Gastroesophageal sphincter (tissue), 4 donors: ENCODE results near the gene NPW. TPM values are rescaled to one million over a fixed set of nuclear protein-coding genes. Genes with fewer than 3 reads are reported as not detected.

Experiments used
- ATAC-seq: fragments of 150-250 bp; one replicate; pipeline ENCODE4 v1.9.1; 2016; ENCODE audit warnings: mild to moderate bottlenecking, moderate library complexity
- H3K27ac ChIP-seq, 4 donors: fragments of 200-600 bp; sonication (generic) in 3 of 4; 1 replicate in 3 of 4; 2 replicates in 1 of 4; pipeline ENCODE4 v1.5.1; 2016 to 2019
- H3K27me3 ChIP-seq: fragments of 200-600 bp; sonication (generic); one replicate; pipeline ENCODE4 v1.5.1; 2019
- H3K36me3 ChIP-seq, 2 donors: fragments of 200-600 bp; sonication (generic); one replicate each; pipeline ENCODE4 v1.5.1; 2019; ENCODE audit warnings: control low read depth in 1 of 2
- H3K4me1 ChIP-seq, 3 donors: fragments of 200-600 bp; sonication (generic); 1 replicate in 2 of 3; 2 replicates in 1 of 3; pipeline ENCODE4 v1.5.1; 2016 to 2019; ENCODE audit warnings: control low read depth in 2 of 3
- H3K4me3 ChIP-seq, 2 donors: fragments of 200-600 bp; sonication (generic); one replicate each; pipeline ENCODE4 v1.5.1; 2019; ENCODE audit warnings: mild to moderate bottlenecking in 1 of 2, moderate library complexity in 1 of 2
- H3K9me3 ChIP-seq, 3 donors: fragments of 200-600 bp; sonication (generic); one replicate each; pipeline ENCODE4 v1.5.1; 2017 to 2019; ENCODE audit warnings: control low read depth in 2 of 3
- EP300 ChIP-seq: sonication (generic); formaldehyde crosslinking; IDR thresholded peaks from one replicate; pipeline ENCODE4 v1.6.1; 2017; ENCODE audit warnings: antibody characterized with exemption, mild to moderate bottlenecking
- POLR2A ChIP-seq, 2 donors: fragments of 450-650 bp; IDR thresholded peaks; one replicate each; pipeline ENCODE4 v1.6.1; 2017; ENCODE audit warnings: antibody characterized with exemption in 2 of 2, mild to moderate bottlenecking in 2 of 2, moderate library complexity in 1 of 2
- POLR2AphosphoS5 ChIP-seq: sonication (generic); formaldehyde crosslinking; IDR thresholded peaks from one replicate; pipeline ENCODE4 v1.6.1; 2017; ENCODE audit warnings: antibody characterized with exemption
- WGBS, 2 donors: methylation state at CpG; one replicate each; pipeline ENCODE4 v1.1.5; 2018; ENCODE audit warnings: low coverage in 1 of 2; 5-methylcytosine and 5-hydroxymethylcytosine counted together
- total RNA-seq, 4 donors: library from RNA; depleted of rRNA; stranded (reverse); fragments of >200 nt; gene quantifications; one replicate each; pipeline ENCODE4 v1.1.0, GENCODE V29; 2016
- TF ChIP-seq, protein P1 (sequence below), 4 experiments: fragments of 200-600 bp in 2 of 4; fragments of 450-650 bp in 2 of 4; sonication (generic) in 1 of 4; IDR thresholded peaks; one replicate each; pipeline ENCODE4 v1.5.1; 2017 to 2019; ENCODE audit warnings: antibody characterized with exemption in 4 of 4, mild to moderate bottlenecking in 2 of 4, moderate library complexity in 2 of 4

Gene NPW
- total RNA-seq, 4 donors from 2014 or later = not detected

DNA sequence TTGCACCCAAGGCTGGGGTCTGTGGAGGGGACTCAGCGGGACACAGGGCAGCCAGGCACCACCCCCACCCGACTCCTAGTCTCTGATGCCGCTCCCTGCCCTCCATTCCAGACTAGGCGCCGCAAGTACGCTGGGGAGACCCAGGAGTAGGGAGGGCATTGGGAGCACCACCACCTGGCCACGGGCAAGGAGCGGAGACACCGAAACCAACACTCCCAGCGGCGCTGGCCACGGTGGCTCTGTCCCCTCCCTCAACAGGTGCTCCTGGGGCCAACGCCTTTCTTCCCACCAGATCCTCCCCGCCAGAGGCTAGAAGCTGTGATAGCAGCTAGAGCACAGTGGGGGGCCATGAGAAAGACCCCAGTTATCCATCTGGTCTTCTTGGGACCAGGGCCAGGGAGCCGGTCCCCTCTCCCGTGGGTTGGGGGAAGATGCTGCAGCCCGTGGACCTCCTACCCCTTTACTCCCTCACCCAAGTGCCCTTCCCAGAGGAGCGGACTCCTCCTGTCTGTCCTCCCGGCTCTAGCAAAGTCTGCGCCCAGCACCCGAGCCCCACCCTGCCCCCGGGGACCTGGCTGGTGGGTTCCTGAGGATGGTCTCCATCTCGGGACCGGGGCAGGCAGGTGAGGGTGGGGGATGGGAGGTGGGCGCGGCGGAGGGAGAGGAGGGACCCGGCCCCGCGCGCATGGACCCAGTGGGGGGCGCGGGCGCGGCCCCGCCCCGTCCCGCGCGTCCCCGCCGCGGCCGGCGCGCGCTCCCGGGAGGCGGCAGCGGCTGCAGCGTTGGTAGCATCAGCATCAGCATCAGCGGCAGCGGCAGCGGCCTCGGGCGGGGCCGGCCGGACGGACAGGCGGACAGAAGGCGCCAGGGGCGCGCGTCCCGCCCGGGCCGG is 30.1 kb upstream of the NPW start, which contains the start of gene SYNGR3:
Gene SYNGR3, plus strand, starts transcription at position 762 of the 892 bp plus-strand sequence. CDS start 133 bp downstream, outside the sequence.
- Histone ChIP-seq H3K9me3 (no peaks in the 10 kb centered on the region), H3K27ac (no peak within 1 kb of the TSS), H3K4me1 (peaks cover 0 to 51% (median 30%) of the 10 kb centered on the region in 3 donors), H3K36me3 (peaks cover 0 to 25% of the 10 kb centered on the region in 2 donors), H3K27me3 (peaks cover 52% of the 10 kb centered on the region), H3K4me3 (peak within 1 kb of the TSS in 1 of 2 donors; percentile 30)
- TF ChIP-seq, protein P1, sequence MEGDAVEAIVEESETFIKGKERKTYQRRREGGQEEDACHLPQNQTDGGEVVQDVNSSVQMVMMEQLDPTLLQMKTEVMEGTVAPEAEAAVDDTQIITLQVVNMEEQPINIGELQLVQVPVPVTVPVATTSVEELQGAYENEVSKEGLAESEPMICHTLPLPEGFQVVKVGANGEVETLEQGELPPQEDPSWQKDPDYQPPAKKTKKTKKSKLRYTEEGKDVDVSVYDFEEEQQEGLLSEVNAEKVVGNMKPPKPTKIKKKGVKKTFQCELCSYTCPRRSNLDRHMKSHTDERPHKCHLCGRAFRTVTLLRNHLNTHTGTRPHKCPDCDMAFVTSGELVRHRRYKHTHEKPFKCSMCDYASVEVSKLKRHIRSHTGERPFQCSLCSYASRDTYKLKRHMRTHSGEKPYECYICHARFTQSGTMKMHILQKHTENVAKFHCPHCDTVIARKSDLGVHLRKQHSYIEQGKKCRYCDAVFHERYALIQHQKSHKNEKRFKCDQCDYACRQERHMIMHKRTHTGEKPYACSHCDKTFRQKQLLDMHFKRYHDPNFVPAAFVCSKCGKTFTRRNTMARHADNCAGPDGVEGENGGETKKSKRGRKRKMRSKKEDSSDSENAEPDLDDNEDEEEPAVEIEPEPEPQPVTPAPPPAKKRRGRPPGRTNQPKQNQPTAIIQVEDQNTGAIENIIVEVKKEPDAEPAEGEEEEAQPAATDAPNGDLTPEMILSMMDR (IDR thresholded peaks at IDR 0.05) = no peak
- WGBS, 2 donors = no CpG with 5 or more reads among the region's 67 CpGs
- ATAC-seq = no peak

DNA sequence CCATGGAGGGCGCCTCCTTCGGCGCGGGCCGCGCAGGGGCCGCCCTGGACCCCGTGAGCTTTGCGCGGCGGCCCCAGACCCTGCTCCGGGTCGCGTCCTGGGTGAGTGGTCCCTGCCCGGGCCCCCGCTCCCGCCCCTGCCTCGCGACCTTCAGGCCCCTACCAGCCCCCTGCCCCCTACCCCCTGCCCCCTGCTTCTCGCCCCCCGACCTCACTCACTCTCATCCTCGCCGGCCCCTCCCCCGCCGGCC is 29.6 kb upstream of the NPW start:
- no peak for ATAC-seq
- no peak overlapping the region for H3K27ac ChIP-seq
- H3K27me3 ChIP-seq = peaks cover 52% of the 10 kb centered on the region
- TF ChIP-seq POLR2AphosphoS5 (no peak), POLR2A (IDR thresholded peaks at IDR 0.05) (no peak), EP300 (no peak)
- TF ChIP-seq, protein P1 (IDR thresholded peaks at IDR 0.05) = no peak
- H3K4me1 ChIP-seq = peaks cover 0 to 45% (median 25%) of the 10 kb centered on the region in 3 donors
- peaks cover 0 to 25% of the 10 kb centered on the region in 2 donors for H3K36me3 ChIP-seq
- peak overlapping the region in 1 of 2 donors; percentile 30 for H3K4me3 ChIP-seq
- no peaks in the 10 kb centered on the region for H3K9me3 ChIP-seq
- WGBS, 2 donors = no CpG with 5 or more reads among the region's 25 CpGs

DNA sequence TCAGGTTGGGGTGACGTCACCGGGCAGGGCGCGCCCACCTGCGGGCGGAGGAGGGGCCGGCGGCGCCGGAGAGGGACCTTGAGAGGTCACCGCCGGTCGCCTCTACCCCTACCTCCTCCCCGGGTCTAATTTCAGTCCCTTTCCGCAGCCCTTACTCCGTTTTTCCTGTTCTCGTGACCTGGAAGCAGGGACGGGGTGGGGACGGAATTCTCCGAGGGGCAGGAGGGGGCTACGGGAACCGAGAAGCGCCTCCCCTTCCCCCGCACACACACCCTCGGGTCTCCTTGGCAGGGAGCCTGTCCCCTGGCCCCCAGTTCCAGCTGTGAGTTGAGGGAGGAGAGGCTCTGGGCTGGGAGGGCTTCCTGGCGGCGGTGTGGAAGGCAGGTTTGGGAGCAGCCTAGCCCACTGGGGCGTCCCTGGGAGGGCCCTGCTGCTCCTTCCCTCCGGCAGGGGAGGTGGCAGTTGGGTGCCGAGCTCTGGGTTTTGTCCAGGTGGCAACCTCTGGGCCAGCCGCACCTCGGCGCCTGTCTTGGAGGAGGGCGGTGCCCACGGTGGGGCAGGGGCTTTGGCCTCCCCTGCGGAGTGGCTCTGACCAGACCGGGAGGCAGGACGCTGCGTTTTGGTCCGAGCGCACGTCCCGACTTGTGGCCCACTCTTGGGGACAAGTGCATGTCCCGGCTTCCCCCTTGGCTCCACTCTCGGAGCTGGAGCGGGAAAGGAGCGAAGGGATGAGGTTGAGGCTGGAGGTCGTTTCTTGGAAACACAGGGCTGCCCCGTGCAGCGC is 29.0 kb upstream of the NPW start:
- no peak overlapping the region for H3K27ac ChIP-seq
- no peaks in the 10 kb centered on the region for H3K9me3 ChIP-seq
- peaks cover 0 to 20% of the 10 kb centered on the region in 2 donors for H3K36me3 ChIP-seq
- TF ChIP-seq POLR2A (IDR thresholded peaks at IDR 0.05) = no peak
- no peak for TF ChIP-seq EP300
- TF ChIP-seq, protein P1 (IDR thresholded peaks at IDR 0.05) = no peak
- no peak for TF ChIP-seq POLR2AphosphoS5
- H3K4me3 ChIP-seq = peak overlapping the region in 1 of 2 donors; percentile 30
- peaks cover 52% of the 10 kb centered on the region for H3K27me3 ChIP-seq
- 3% methylated on average over 21 of the region's 50 CpGs; no CpG with 5 or more reads in 1 of the 2 donors for WGBS, 2 donors
- no peak for ATAC-seq
- H3K4me1 ChIP-seq = peaks cover 0 to 40% (median 21%) of the 10 kb centered on the region in 3 donors

DNA sequence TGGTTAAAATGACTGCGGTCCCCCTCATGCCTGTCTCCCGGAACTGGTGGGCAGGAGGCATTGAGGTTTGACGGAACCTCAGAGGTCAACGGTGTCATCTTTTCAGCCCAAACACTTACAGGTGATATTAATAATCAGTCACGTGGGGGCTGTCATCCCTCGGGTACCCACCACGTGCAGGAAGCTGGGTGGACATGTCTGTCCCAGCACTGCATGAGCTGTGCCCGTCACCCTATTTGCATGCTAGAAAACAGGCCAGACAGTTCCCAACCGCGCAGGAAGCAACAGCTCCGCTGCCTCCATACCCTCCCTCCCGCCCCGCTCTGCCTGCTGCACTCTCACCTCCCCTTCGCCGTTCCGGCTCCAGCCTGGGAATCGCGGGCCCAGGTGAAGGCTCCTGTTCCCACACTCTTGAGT is 28.4 kb upstream of the NPW start:
- no peak overlapping the region for H3K27ac ChIP-seq
- TF ChIP-seq EP300 (no peak), POLR2A (IDR thresholded peaks at IDR 0.05) (no peak)
- TF ChIP-seq, protein P1 (IDR thresholded peaks at IDR 0.05) = no peak
- peaks cover 0 to 37% (median 21%) of the 10 kb centered on the region in 3 donors for H3K4me1 ChIP-seq
- H3K36me3 ChIP-seq = peaks cover 0 to 14% of the 10 kb centered on the region in 2 donors
- peak overlapping the region in 1 of 2 donors; percentile 49 for H3K4me3 ChIP-seq
- H3K9me3 ChIP-seq = no peaks in the 10 kb centered on the region
- ATAC-seq = no peak
- H3K27me3 ChIP-seq = peaks cover 52% of the 10 kb centered on the region
- 8% methylated on average over 4 of the region's 18 CpGs; no CpG with 5 or more reads in 1 of the 2 donors for WGBS, 2 donors
